ENCODE data around the gene EPHA3.
A peak's percentile ranks its signal among the peaks of the same experiment; 100 is the strongest.

The EPHA3 gene

GRCh38 chr3:89300981-89301380 is 193.6 kb downstream of the EPHA3 start:
- TF ChIP-seq MYC (IDR thresholded peaks at IDR 0.05; ENCODE audit: low read depth, low read length) = no peak
- no peak for TF ChIP-seq POLR2A (IDR thresholded peaks at IDR 0.05; ENCODE audit: extremely low read depth, insufficient read length)
- TF ChIP-seq CTCF (IDR thresholded peaks at IDR 0.05; ENCODE audit: low read depth, low read length) = no peak
- TF ChIP-seq MAX (IDR thresholded peaks at IDR 0.05; ENCODE audit: low read depth, low read length) = no peak
- no peak overlapping the region for H3K4me3 ChIP-seq (ENCODE audit: low read depth, low read length)

GRCh38 chr3:89303701-89304100 is 196.3 kb downstream of the EPHA3 start:
- DNase-seq (ENCODE audit: low read depth) = no peak

More at GRCh38 chr3:89300981-89301380, 193.6 kb downstream of the EPHA3 start:
- peak; percentile 6 for DNase-seq (ENCODE audit: low read depth)

GRCh38 chr3:89306540-89306939 is 199.1 kb downstream of the EPHA3 start:
- DNase-seq (ENCODE audit: low read depth) = no peak
- no peak overlapping the region for H3K4me3 ChIP-seq (ENCODE audit: low read depth, low read length)
- TF ChIP-seq MAX (IDR thresholded peaks at IDR 0.05; ENCODE audit: low read depth, low read length) (no peak), MYC (IDR thresholded peaks at IDR 0.05; ENCODE audit: low read depth, low read length) (no peak), POLR2A (IDR thresholded peaks at IDR 0.05; ENCODE audit: extremely low read depth, insufficient read length) (no peak), CTCF (IDR thresholded peaks at IDR 0.05; ENCODE audit: low read depth, low read length) (no peak)

More at GRCh38 chr3:89303701-89304100, 196.3 kb downstream of the EPHA3 start:
- no peak overlapping the region for H3K4me3 ChIP-seq (ENCODE audit: low read depth, low read length)
- TF ChIP-seq MYC (IDR thresholded peaks at IDR 0.05; ENCODE audit: low read depth, low read length) (no peak), MAX (IDR thresholded peaks at IDR 0.05; ENCODE audit: low read depth, low read length) (no peak), CTCF (IDR thresholded peaks at IDR 0.05; ENCODE audit: low read depth, low read length) (no peak), POLR2A (IDR thresholded peaks at IDR 0.05; ENCODE audit: extremely low read depth, insufficient read length) (no peak)

GRCh38 chr3:89311581-89311980 is 204.2 kb downstream of the EPHA3 start:
- no peak for TF ChIP-seq MAX (IDR thresholded peaks at IDR 0.05; ENCODE audit: low read depth, low read length)
- TF ChIP-seq POLR2A (IDR thresholded peaks at IDR 0.05; ENCODE audit: extremely low read depth, insufficient read length) = no peak
- TF ChIP-seq CTCF (IDR thresholded peaks at IDR 0.05; ENCODE audit: low read depth, low read length) = no peak
- TF ChIP-seq MYC (IDR thresholded peaks at IDR 0.05; ENCODE audit: low read depth, low read length) = no peak
- no peak for DNase-seq (ENCODE audit: low read depth)
- no peak overlapping the region for H3K4me3 ChIP-seq (ENCODE audit: low read depth, low read length)

GRCh38 chr3:89312141-89312540 is 204.7 kb downstream of the EPHA3 start:
- no peak for DNase-seq (ENCODE audit: low read depth)

GRCh38 chr3:89314454-89315098 is 207.2 kb downstream of the EPHA3 start:
- peak; percentile 16 for DNase-seq (ENCODE audit: low read depth)
- no peak overlapping the region for H3K4me3 ChIP-seq (ENCODE audit: low read depth, low read length)
- TF ChIP-seq POLR2A (IDR thresholded peaks at IDR 0.05; ENCODE audit: extremely low read depth, insufficient read length) (no peak), MAX (IDR thresholded peaks at IDR 0.05; ENCODE audit: low read depth, low read length) (no peak), MYC (IDR thresholded peaks at IDR 0.05; ENCODE audit: low read depth, low read length) (no peak), CTCF (IDR thresholded peaks at IDR 0.05; ENCODE audit: low read depth, low read length) (no peak)

More at GRCh38 chr3:89312141-89312540, 204.7 kb downstream of the EPHA3 start:
- H3K4me3 ChIP-seq (ENCODE audit: low read depth, low read length) = no peak overlapping the region
- TF ChIP-seq POLR2A (IDR thresholded peaks at IDR 0.05; ENCODE audit: extremely low read depth, insufficient read length) = no peak
- TF ChIP-seq MYC (IDR thresholded peaks at IDR 0.05; ENCODE audit: low read depth, low read length) = no peak
